ENCODE results near the gene HSBP1.

DNA sequence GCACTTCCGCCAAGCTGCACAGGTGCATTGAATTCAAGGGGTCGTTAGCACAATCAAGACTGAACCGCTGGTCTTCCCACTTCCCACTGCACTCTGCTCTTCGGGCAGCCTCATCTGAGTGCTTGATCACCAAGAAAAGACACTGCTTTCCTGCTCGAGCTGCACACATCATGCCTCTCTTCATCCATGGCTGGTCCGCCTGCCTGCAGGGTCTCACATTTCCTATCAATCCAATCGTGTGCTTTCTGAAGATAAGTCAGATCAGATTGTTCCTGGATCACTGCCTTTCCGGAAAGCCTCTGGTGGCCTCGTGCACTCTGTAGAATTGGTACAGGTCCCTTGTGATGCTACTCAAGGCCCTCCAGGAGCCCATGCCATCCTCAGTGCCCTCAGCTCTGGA is 30.8 kb upstream of the HSBP1 start:
- TF ChIP-seq, protein P1, sequence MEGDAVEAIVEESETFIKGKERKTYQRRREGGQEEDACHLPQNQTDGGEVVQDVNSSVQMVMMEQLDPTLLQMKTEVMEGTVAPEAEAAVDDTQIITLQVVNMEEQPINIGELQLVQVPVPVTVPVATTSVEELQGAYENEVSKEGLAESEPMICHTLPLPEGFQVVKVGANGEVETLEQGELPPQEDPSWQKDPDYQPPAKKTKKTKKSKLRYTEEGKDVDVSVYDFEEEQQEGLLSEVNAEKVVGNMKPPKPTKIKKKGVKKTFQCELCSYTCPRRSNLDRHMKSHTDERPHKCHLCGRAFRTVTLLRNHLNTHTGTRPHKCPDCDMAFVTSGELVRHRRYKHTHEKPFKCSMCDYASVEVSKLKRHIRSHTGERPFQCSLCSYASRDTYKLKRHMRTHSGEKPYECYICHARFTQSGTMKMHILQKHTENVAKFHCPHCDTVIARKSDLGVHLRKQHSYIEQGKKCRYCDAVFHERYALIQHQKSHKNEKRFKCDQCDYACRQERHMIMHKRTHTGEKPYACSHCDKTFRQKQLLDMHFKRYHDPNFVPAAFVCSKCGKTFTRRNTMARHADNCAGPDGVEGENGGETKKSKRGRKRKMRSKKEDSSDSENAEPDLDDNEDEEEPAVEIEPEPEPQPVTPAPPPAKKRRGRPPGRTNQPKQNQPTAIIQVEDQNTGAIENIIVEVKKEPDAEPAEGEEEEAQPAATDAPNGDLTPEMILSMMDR (IDR thresholded peaks at IDR 0.05) = no peak
- TF ChIP-seq EZH2 (IDR thresholded peaks at IDR 0.05) (no peak), EZH2phosphoT487 (IDR thresholded peaks at IDR 0.05) (no peak)

Data from neural progenitor cell (in vitro differentiated cells).